H1 (cell line): ENCODE data around the gene EVC2. TPM values are rescaled to one million over a fixed set of nuclear protein-coding genes. Genes with fewer than 3 reads are reported as not detected.

Experiments
- ASH2L ChIP-seq: fragments of 200-600, 300-600 bp; sonication (generic); IDR thresholded peaks from one replicate; pipeline ENCODE4 v1.7.1; 2017; ENCODE audit warnings: low read length
- BCL11A ChIP-seq, 2 experiments: IDR thresholded peaks; one replicate each; pipeline ENCODE4 v1.6.1; 2011; ENCODE audit warnings: low read depth in 2 of 2, low read length in 2 of 2, mild to moderate bottlenecking in 2 of 2
- BRCA1 ChIP-seq: IDR thresholded peaks from 2 replicates; pipeline ENCODE4 v1.6.1; 2012; ENCODE audit warnings: low read depth, low read length, improper control_type of control experiment
- HDAC2 ChIP-seq, 2 experiments: fragments of 300-600 bp in 1 of 2; sonication (generic) in 1 of 2; IDR thresholded peaks; 2 replicates each; pipeline ENCODE4 v1.6.1; 2011 to 2012; ENCODE audit warnings: low read depth in 2 of 2, low read length in 2 of 2, mild to moderate bottlenecking in 2 of 2, moderate library complexity in 2 of 2, borderline replicate concordance in 1 of 2, inconsistent platforms in 1 of 2
- KDM5A ChIP-seq: fragments of 200-600 bp; IDR thresholded peaks from 2 replicates; pipeline ENCODE4 v1.7.1; 2012; ENCODE audit warnings: mild to moderate bottlenecking, low read length, inconsistent platforms, mixed read lengths
- SIRT6 ChIP-seq: IDR thresholded peaks from one replicate; pipeline ENCODE4 v1.7.1; 2012; ENCODE audit warnings: low read length, inconsistent platforms
- polyA plus RNA-seq, 7 experiments: library from polyadenylated mRNA; depleted of rRNA in 3 of 7; stranded (reverse) in 5 of 7; unstranded in 2 of 7; fragments of >200 nt in 5 of 7; fragments of 200-250 nt in 2 of 7; gene quantifications; 1 replicate in 5 of 7; 2 replicates in 1 of 7; 4 replicates in 1 of 7; pipeline versions ENCODE4 v1.2.1 to v1.2.3, GENCODE V29; 2011 to 2013; ENCODE audit warnings: missing spikeins in 2 of 7, mixed read lengths in 2 of 7
- total RNA-seq: library from RNA; stranded (reverse); fragmentation: NEBNext Ultra II Directional; extraction: Animal tissue kit (Norgen Biotek cat#: 25700); gene quantifications from 2 replicates; pipeline ENCODE4 v1.2.1, GENCODE V29; 2021
- TF ChIP-seq, protein P1 (sequence below): IDR thresholded peaks from 2 replicates; pipeline ENCODE4 v1.6.1; 2012; ENCODE audit warnings: low read length, inconsistent platforms

The EVC2 gene
- total and polyA plus RNA-seq, 2 of the 8 experiments (the other 6 are each of a cell fraction or from before 2014, with no cell fraction given), result 0.73 to 5.9 TPM

DNA sequence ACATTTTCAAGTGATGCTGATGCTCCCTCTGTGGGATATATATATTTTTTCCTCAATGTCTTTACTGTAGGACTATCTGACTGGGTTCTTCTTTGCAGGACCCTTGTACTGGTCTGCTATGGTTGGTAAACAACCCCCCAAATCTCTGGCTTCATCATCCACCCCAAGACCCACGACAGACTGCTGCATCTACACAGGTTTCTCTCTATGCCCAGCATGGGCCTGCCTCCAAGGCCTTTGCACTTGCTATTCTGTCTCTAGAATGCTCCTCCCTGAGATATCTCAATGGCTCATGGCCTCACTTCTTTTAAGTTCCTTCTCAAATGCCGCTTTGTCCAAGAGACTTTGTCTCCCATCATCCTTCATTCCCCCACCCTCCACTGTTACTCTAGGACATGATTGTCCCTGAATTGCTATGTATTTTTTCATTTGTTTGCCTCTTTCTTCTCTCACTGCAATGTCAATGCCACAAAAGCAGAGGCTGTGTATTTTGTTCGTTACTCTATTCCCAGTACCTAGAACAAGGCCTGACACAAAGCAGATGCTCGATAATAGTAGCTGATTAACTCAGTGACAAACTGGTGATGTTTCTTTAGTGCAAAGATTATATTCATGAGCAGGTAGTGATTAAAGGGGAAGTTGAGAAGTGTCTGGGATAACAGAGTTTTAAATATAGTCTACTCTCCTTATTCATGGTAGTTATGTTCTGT is 9.2 kb upstream of the EVC2 start (continued):
- TF ChIP-seq HDAC2 (IDR thresholded peaks at IDR 0.05; ENCODE audit: borderline replicate concordance in 1 of 2, low read depth in 2 of 2, low read length in 2 of 2), result no peak
- TF ChIP-seq, protein P1, sequence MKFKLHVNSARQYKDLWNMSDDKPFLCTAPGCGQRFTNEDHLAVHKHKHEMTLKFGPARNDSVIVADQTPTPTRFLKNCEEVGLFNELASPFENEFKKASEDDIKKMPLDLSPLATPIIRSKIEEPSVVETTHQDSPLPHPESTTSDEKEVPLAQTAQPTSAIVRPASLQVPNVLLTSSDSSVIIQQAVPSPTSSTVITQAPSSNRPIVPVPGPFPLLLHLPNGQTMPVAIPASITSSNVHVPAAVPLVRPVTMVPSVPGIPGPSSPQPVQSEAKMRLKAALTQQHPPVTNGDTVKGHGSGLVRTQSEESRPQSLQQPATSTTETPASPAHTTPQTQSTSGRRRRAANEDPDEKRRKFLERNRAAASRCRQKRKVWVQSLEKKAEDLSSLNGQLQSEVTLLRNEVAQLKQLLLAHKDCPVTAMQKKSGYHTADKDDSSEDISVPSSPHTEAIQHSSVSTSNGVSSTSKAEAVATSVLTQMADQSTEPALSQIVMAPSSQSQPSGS, result no peak
- TF ChIP-seq BRCA1, result no peak
- no peak for TF ChIP-seq BCL11A (IDR thresholded peaks at IDR 0.05; ENCODE audit: low read depth in 2 of 2, low read length in 2 of 2)
- TF ChIP-seq KDM5A, result no peak
- no peak for TF ChIP-seq SIRT6
- no peak for TF ChIP-seq ASH2L
